Stimulated activated CD8-positive, alpha-beta memory T cell treated with anti-CD3 and anti-CD28 coated beads, Interleukin-12 subunit alpha, Interleukin-12 subunit beta, amount 100 ng/mL, for 24 hours (primary cell): ENCODE measurements around the gene PTPN13.

Experiments used
- DNase-seq: peaks from one replicate; pipeline ENCODE4 v3.0.0-alpha.2; 2020; ENCODE audit errors: extremely low read depth

Gene PTPN13

GRCh38 chr4:86818211-86818610 is 224.1 kb downstream of the PTPN13 start:
- DNase-seq, result no peak

- no peak for DNase-seq
These were observed 224.7 kb downstream of the PTPN13 start for GRCh38 chr4:86818841-86819240.

GRCh38 chr4:86819561-86819960 is 225.4 kb downstream of the PTPN13 start:
- DNase-seq, result no peak

- no peak for DNase-seq
These were observed 227.0 kb downstream of the PTPN13 start for GRCh38 chr4:86821151-86821550.

GRCh38 chr4:86822136-86822535 is 228.0 kb downstream of the PTPN13 start:
- no peak for DNase-seq

GRCh38 chr4:86825511-86825910 is 231.4 kb downstream of the PTPN13 start:
- no peak for DNase-seq

GRCh38 chr4:86831262-86832130 is 237.4 kb downstream of the PTPN13 start:
- no peak for DNase-seq

GRCh38 chr4:86833615-86834014 is 239.5 kb downstream of the PTPN13 start:
- DNase-seq, result no peak

GRCh38 chr4:86834901-86835300 is 240.8 kb downstream of the PTPN13 start:
- DNase-seq, result no peak

- no peak for DNase-seq
These were observed 241.6 kb downstream of the PTPN13 start for GRCh38 chr4:86835677-86836076.

GRCh38 chr4:86837691-86838503 is 243.8 kb downstream of the PTPN13 start:
- DNase-seq, result no peak

GRCh38 chr4:86840858-86841257 is 246.7 kb downstream of the PTPN13 start:
- DNase-seq, result no peak

GRCh38 chr4:86841309-86841708 is 247.2 kb downstream of the PTPN13 start:
- DNase-seq, result no peak

- no peak for DNase-seq
These were observed 251.5 kb downstream of the PTPN13 start for GRCh38 chr4:86845593-86845992.

GRCh38 chr4:86846921-86847320 is 252.8 kb downstream of the PTPN13 start:
- DNase-seq, result no peak

- DNase-seq, result no peak
These were observed 253.5 kb downstream of the PTPN13 start for GRCh38 chr4:86847571-86847970.

- DNase-seq, result no peak
These were observed 254.0 kb downstream of the PTPN13 start for GRCh38 chr4:86848136-86848535.

GRCh38 chr4:86848732-86849619 is 254.9 kb downstream of the PTPN13 start, which contains the start of gene SLC10A6:
Gene SLC10A6, minus strand, starts transcription at chr4:86849384. Its CDS starts 269 bp downstream, at chr4:86849115.
- no peak for DNase-seq

GRCh38 chr4:86853209-86853608 is 259.1 kb downstream of the PTPN13 start:
- DNase-seq, result no peak

- DNase-seq, result no peak
These were observed 261.5 kb downstream of the PTPN13 start for GRCh38 chr4:86855572-86855971.

- no peak for DNase-seq
These were observed 262.8 kb downstream of the PTPN13 start for GRCh38 chr4:86856896-86857295.
